NCI-H146 treated with DMSO at 0.1 percent for 48 hours (cell line): ENCODE results near the gene FRS3.
"Not testable (repeated sequence)": the region's sequence is repeated elsewhere in the genome, so short reads cannot be mapped to it uniquely, and the experiment has no call there.

ENCODE experiments used
- DNase-seq: peaks from one replicate; lab custom pipeline; 2025; ENCODE audit not compliant: unreplicated experiment; lab: John Stamatoyannopoulos, UW

The FRS3 gene

DNA sequence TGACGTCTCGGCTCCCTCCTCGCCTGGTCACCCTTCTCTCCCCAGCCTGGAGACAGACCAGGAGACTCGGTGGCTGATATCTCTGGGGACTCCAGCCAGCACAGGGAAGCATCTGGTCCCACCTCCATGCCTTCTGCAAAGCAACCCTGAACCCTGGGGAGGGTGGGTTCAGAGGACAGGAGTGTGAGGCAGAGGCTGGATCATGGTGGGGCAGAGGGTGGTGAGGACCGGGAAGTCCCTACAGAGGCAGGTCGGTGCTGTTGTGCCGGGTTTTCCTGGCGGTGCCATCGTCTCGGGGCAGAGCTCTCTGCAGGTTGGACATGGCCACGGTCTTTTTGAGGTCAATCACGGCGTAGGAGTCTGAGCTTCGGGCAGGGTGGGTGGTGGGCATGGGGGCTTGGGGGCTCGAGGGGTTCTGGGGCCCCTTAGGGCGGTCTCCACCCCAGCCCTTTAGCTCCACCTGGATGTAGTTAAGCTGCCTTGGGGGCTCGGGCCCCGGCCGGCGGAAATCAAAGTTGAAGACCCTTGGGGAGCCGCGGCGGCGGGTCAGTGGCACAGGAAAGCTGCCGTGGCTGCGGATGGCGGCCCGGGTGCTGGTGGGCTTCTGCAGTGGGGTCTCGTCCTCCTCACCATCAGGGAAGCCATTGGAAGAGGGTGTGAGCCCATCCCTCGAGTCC, 9.2 kb downstream of the FRS3 start:
- no peak for DNase-seq

GRCh38 chr6:41769376-41769775, 10.3 kb downstream of the FRS3 start:
- DNase-seq: no peak

- DNase-seq: no peak
Observed at GRCh38 chr6:41768545-41769308, 11.0 kb downstream of the FRS3 start.

DNA sequence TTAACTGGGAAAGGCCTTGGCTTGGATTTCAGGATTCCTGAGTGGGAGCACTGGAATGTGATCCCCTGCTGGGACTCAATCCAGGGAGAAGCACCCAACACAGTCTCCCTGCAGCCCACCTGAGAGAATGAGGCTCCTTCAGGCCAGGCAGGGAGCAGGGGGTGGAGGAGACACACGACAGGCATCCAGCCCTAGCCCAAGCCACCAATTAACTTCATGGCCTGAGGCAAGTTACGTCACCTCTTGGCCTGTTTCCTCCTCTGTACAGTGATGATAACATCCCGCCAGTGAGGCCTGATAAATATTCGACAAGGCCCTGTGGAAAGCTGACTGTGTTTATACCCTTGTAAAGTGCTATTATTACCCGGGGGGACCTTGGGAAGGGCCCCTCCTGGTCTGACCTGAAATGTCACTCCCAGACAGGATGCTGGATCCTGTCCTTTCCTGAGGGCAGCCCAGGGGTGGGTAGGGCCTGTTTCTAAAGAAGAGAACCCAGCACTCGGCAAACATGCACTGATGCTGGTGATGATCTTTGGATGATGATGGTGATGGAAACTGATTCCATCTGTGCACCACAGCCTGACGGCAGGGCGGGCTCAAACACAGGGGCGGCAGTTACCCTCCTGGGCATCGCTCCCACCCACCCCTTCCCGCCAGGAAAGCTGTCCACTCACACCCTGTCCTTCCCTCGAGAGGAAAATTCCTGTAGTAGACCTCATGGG, 12.4 kb downstream of the FRS3 start:
- peak; percentile 82 for DNase-seq

- DNase-seq: not testable (repeated sequence)
Observed at GRCh38 chr6:41766043-41766664, 13.5 kb downstream of the FRS3 start.

DNA sequence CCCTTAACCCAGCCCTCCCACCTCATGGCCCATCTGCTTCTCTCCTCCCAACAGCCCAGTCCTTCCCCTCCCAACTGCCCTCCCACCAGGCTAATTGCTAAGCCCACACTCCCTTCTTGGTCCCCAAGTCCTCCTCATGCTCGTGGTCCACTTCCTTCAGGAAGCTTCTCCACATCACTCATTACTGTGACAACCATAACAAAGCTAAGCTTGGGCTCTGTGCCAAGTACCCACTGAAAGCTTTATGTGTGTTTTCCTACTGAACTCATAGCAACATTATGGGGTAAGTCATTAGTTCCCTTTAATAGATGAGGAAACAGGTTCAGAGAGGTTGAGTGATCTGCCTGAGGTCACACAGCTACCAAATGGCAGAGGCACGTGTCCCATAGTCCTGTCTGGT, 16.2 kb downstream of the FRS3 start:
- no peak for DNase-seq

DNA sequence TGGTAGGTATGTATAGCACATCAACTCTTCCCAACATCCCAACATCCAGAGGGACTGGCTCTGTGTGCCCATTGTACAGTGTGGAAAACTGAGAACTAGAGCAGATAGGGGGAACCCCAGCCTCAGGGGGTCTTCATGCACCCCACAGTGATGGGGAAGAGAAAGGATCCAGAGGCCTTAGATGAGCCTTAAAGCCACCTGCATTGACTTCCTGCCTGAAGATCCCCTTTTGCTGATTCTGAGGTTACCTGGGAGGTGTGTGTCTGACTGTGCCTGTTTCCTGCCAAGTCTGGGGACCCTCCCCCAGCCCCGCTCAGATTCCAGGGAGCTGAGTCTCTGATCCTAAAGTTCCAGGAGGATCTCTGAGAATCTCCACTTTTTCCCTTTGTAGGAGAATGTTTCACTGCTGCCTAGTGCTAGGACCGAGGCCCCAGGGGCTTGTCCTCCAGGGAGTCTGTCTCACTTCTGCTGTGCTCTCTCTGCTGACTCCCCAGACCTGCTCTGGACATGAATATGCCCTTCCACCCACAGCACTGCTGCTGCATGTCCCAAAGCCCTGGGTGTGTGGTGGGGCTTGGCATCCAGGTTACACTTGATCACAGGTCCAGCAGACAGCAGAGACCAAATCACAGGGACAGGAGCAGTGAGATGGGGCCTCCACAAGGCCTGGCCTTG, 19.7 kb downstream of the FRS3 start:
- DNase-seq: no peak

- no peak for DNase-seq
Observed at GRCh38 chr6:41759106-41759904, 20.4 kb downstream of the FRS3 start.

DNA sequence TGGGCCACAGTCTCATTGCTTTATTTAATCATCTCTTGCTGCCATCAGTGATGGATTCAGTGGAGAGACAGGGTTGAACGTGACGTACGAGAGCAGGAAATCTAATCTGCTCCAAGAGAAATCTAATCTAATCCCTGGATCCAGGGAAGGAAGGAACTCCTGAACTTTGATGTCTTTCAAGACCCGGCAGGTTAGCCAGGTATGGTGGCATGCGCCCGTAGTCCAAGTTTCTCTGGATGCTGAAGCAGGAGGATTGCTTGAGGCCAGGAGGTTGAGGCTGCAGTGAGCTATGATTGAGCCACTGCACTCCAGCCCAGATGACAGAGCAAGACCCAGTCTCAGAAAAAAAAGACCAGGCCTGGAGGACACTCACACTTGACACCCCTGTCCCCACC, 21.1 kb downstream of the FRS3 start:
- no peak for DNase-seq

GRCh38 chr6:41757931-41758640, 21.6 kb downstream of the FRS3 start:
- DNase-seq: no peak

GRCh38 chr6:41757271-41757670, 22.4 kb downstream of the FRS3 start:
- no peak for DNase-seq

DNA sequence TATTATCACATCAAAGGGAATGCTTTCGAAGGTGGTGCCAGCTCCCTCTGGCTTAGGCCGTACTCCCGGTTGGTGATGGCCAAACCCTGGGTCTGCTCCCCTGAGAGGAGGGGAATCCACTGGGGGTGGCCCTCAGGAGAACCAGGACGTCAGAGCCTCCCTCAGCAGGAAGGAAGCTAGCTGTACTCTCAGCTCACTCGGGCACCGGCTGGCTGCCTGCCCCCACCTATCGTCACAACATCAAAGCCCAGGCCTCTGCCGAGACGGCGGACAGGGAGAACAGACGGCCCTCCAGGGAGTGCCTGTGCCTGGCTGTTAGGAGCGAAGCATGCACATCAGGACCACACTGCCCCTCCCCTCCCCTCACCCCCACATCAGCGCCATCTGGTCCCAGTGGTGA, 23.3 kb downstream of the FRS3 start:
- no peak for DNase-seq

DNA sequence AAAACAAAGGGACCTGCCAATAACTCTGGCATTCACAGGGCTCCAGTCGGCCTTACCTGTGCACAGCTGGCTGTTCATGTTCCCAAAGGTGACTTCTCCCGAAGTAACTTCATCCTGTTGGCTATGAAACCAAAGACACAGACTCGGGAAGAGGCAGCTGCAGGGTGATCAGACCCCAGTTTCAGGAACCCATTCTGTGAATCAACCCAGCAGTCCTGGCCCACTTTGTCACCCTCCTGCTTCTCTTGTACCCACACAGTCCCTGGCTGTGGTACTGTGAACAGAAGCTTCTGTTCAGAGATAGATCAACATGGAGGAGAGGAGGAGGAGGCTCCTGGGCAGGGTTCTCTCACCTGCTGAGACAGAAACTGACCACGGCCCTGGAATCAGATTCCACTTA, 23.8 kb downstream of the FRS3 start:
- DNase-seq: no peak

- no peak for DNase-seq
Observed at GRCh38 chr6:41750374-41750773, 29.3 kb downstream of the FRS3 start.

DNA sequence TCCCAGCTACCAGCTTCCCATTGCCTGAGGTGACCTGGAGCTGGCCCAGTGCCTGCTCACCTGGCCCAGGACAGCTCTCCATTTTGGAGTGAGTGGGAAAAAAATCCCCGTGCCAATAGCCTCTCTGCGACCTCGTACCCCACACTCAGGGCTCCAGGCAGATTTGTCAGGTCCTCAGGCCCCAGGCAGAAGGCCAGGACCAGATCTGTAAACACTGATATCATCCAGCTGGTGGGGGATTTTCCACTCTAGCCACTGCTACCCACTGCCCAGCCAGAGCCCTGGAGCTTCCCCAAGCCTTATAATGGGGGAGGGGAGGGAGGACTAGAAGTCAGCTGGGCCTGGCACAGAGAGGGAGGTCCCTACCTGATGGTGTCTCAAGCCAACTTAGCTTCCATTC, 31.2 kb downstream of the FRS3 start:
- no peak for DNase-seq

- no peak for DNase-seq
Observed at GRCh38 chr6:41748102-41748477, 31.6 kb downstream of the FRS3 start.

DNA sequence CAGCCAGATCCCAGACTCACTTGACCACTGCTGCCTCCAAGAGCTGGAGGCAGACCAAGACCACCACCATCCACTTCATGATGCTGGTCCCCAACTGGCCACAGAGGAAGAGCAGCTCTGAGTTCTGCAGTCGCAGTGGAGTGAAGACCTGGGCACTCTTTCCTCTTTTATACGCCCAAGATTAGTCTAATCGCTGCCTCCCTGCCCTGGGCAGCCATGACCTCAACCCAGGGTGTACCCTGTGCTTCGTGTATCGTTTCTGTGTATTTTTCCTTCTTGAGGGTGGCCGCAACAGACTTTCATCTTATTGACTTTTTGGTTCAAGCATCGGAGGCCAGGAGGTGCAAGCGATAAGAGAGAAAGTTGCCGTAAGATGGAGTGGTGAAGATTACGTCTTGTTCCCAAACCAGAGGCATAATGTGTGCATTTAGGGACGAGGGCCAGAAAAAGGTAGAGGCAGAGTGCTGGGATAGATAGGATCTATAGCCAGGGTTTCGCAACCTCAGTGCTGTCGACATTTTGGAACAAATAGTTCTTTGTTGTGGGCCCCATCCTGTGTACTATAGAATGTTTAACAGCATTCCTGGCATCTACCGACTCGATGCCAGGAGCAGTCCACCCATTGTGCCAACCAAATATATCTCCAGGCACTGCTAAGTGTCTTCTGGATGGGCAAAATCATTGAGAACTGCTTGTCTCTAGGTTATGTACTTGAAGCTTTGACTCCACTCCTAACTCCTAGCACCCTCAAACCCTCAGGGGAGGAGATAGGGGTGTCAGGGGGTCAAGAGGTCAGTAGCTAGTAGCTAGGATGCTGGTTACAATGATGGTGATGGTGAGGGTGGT, 32.2 kb downstream of the FRS3 start, which contains the start of gene PGC:
Gene PGC (minus strand): TSS at position 142 of the 846 bp plus-strand sequence. CDS start 63 bp downstream, at position 79.
- DNase-seq: no peak

DNA sequence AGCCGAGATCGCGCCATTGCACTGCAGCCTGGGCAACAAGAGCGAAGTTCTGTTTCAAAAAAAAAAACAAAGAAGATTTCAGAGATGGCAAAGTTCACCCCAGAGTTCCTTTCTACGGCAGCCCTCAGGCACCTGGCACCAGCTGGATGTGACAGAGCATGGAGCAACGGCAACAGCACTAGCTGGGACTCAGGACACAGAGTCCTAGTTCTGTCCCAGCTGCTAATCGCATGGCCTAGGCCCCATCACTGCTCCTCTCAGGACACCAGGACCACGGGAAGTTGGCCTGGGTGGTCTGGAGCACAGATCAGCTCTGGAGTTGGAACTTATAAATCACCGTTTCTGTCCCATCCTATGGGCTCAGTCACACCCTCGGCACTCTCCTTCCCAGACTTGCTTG, 33.6 kb downstream of the FRS3 start:
- no peak for DNase-seq
